Calu3 (cell line): Measurements from ENCODE around the gene MED27. TPM values are rescaled to one million over a fixed set of nuclear protein-coding genes. Genes with fewer than 3 reads are reported as not detected.

Experiments
- BruUV-seq: library from RNA; stranded (reverse); fragments of 400-500 nt; replicated peaks from 2 replicates; lab custom pipeline; 2021; lab: Mats Ljungman, UMichigan
- CTCF ChIA-PET: fragments of 300-600 bp; sonication (Branson Sonifier 250); formaldehyde crosslinking; loops from one replicate; lab custom pipeline; 2022; ENCODE audit warnings: antibody characterized with exemption; lab: Charles Lee
- DNase-seq: peaks from one replicate; pipeline ENCODE4 v3.0.0; 2022
- H3K27ac Mint-ChIP-seq: one replicate; pipeline ENCODE4 v1.8.0; 2022; ENCODE audit warnings: mixed read lengths; ENCODE audit not compliant: unreplicated experiment
- H3K27me3 Mint-ChIP-seq: one replicate; pipeline ENCODE4 v1.8.0; 2022; ENCODE audit warnings: mixed read lengths; ENCODE audit not compliant: unreplicated experiment
- H3K36me3 Mint-ChIP-seq: one replicate; pipeline ENCODE4 v1.8.0; 2022; ENCODE audit warnings: mild to moderate bottlenecking, moderate library complexity, mixed read lengths; ENCODE audit not compliant: insufficient read depth, unreplicated experiment
- H3K4me1 Mint-ChIP-seq: one replicate; pipeline ENCODE4 v1.8.0; 2022; ENCODE audit warnings: mild to moderate bottlenecking, low read depth, mixed read lengths; ENCODE audit not compliant: unreplicated experiment
- H3K4me3 Mint-ChIP-seq: one replicate; pipeline ENCODE4 v1.8.0; 2022; ENCODE audit warnings: mild to moderate bottlenecking, low read depth, moderate library complexity, mixed read lengths; ENCODE audit not compliant: unreplicated experiment
- H3K9me3 Mint-ChIP-seq: one replicate; pipeline ENCODE4 v1.8.0; 2022; ENCODE audit warnings: low read depth, mixed read lengths; ENCODE audit not compliant: unreplicated experiment
- intact Hi-C: fragments of 100-400 bp; cut with micrococcal nuclease; formaldehyde crosslinking; loops from one replicate; pipeline ENCODE4 v1.10.0; 2022; ENCODE audit not compliant: unreplicated experiment
- total RNA-seq: library from RNA; stranded (reverse); gene quantifications from 2 replicates; pipeline ENCODE4 v1.2.3, GENCODE V29; 2022
- TF ChIP-seq, protein P1 (sequence below): fragments of 200-600 bp; IDR thresholded peaks from one replicate; pipeline ENCODE4 v1.8.0; 2022; ENCODE audit warnings: antibody characterized with exemption; ENCODE audit not compliant: unreplicated experiment

Gene MED27
- total RNA-seq, 1 experiment from 2014 or later, result 19.3 TPM

GRCh38 chr9:131849391-131849790 lies 230.3 kb downstream of the MED27 start:
- Mint-ChIP-seq H3K27ac (no peak overlapping the region), H3K4me1 (no peaks in the 10 kb centered on the region), H3K9me3 (no peaks in the 10 kb centered on the region), H3K27me3 (peaks cover 34% of the 10 kb centered on the region), H3K36me3 (peaks cover 9% of the 10 kb centered on the region), H3K4me3 (no peak overlapping the region)
- intact Hi-C loops, result no loop called here
- DNase-seq, result no peak
- CTCF ChIA-PET, result no interaction called here
- TF ChIP-seq, protein P1, sequence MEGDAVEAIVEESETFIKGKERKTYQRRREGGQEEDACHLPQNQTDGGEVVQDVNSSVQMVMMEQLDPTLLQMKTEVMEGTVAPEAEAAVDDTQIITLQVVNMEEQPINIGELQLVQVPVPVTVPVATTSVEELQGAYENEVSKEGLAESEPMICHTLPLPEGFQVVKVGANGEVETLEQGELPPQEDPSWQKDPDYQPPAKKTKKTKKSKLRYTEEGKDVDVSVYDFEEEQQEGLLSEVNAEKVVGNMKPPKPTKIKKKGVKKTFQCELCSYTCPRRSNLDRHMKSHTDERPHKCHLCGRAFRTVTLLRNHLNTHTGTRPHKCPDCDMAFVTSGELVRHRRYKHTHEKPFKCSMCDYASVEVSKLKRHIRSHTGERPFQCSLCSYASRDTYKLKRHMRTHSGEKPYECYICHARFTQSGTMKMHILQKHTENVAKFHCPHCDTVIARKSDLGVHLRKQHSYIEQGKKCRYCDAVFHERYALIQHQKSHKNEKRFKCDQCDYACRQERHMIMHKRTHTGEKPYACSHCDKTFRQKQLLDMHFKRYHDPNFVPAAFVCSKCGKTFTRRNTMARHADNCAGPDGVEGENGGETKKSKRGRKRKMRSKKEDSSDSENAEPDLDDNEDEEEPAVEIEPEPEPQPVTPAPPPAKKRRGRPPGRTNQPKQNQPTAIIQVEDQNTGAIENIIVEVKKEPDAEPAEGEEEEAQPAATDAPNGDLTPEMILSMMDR, result no peak
- BruUV-seq, result no TSS peak

GRCh38 chr9:131848570-131849160 lies 231.0 kb downstream of the MED27 start:
- TF ChIP-seq, protein P1, result no peak
- H3K4me3 Mint-ChIP-seq, result no peak overlapping the region
- DNase-seq, result no peak
- no peak overlapping the region for H3K27ac Mint-ChIP-seq
- intact Hi-C loops, result no loop called here
- no TSS peak for BruUV-seq
- CTCF ChIA-PET, result no interaction called here
- H3K4me1 Mint-ChIP-seq, result no peaks in the 10 kb centered on the region
- peaks cover 9% of the 10 kb centered on the region for H3K36me3 Mint-ChIP-seq
- no peaks in the 10 kb centered on the region for H3K9me3 Mint-ChIP-seq
- peaks cover 40% of the 10 kb centered on the region for H3K27me3 Mint-ChIP-seq

- no TSS peak for BruUV-seq
- peaks cover 9% of the 10 kb centered on the region for H3K36me3 Mint-ChIP-seq
- no peaks in the 10 kb centered on the region for H3K9me3 Mint-ChIP-seq
- no peak overlapping the region for H3K4me3 Mint-ChIP-seq
- no peak for DNase-seq
- peaks cover 48% of the 10 kb centered on the region for H3K27me3 Mint-ChIP-seq
- CTCF ChIA-PET, result no interaction called here
- intact Hi-C loops, result no loop called here
- H3K4me1 Mint-ChIP-seq, result no peaks in the 10 kb centered on the region
- H3K27ac Mint-ChIP-seq, result no peak overlapping the region
- TF ChIP-seq, protein P1, result no peak
Measured at GRCh38 chr9:131847665-131848354, 231.9 kb downstream of the MED27 start.

DNA sequence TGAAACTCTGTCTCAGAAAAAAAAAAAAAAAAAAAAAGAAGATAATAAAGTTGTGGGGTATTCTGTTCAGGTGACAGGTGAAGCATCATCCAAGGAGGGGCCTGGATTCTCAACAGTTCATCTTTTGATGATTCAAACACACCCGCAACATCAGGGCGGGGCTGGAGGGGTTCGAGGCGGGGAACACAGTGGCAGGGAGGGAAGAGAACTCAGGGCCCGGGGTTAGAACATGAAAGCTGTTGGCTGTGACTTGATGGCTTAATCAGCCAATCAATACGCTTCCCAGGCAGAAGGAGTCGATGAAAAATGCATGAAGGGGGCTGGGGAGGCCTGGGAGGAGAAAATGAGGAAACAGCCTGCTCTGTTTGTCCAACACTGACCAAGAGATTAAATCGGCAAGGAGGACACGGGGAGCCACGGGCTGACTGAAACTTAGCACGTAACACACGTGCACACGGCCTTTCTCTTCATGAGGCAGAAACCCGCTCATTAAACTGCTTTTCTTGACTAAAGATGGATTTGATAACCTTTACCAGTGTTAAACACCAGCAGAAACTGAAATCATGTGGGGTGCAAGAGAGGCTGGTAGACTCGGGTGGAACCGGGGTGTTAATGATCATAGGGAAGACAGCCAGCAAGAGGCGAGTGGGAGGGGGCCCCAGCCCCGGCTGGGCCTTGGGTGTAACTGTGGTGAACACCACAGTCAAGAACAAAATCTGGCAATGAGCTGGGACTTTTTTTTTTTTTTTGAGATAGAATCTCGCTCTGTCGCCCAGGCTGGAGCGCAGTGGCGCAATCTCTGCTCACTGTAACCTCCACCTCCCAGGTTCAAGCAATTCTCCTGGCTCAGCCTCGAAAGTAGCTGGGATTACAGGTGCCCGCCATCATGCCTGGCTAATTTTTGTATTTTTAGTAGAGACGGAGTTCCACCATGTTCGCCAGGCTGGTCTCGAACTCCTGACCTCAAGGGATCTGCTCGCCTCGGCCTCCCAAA lies 234.1 kb downstream of the MED27 start:
- H3K4me1 Mint-ChIP-seq, result no peaks in the 10 kb centered on the region
- peaks cover 63% of the 10 kb centered on the region for H3K27me3 Mint-ChIP-seq
- H3K9me3 Mint-ChIP-seq, result no peaks in the 10 kb centered on the region
- no TSS peak for BruUV-seq
- peaks cover 9% of the 10 kb centered on the region for H3K36me3 Mint-ChIP-seq
- DNase-seq, result no peak
- CTCF ChIA-PET, result no interaction called here
- TF ChIP-seq, protein P1, result no peak
- H3K27ac Mint-ChIP-seq, result no peak overlapping the region
- intact Hi-C loops, result no loop called here
- H3K4me3 Mint-ChIP-seq, result no peak overlapping the region
